Liver (tissue), 3 donors: ENCODE measurements around the gene MTMR11.

Source experiments
- GABPA ChIP-seq, 2 donors: IDR thresholded peaks in 1 of 2; conservative IDR thresholded peaks in 1 of 2; 2 replicates each; pipeline ENCODE4 v1.6.1; 2016; ENCODE audit warnings: antibody characterized with exemption in 2 of 2, mild to moderate bottlenecking in 1 of 2, moderate library complexity in 1 of 2
- HNF4G ChIP-seq: IDR thresholded peaks from 2 replicates; pipeline ENCODE4 v1.6.1; 2016; ENCODE audit warnings: antibody characterized with exemption
- JUND ChIP-seq, 2 donors: IDR thresholded peaks; 2 replicates each; pipeline ENCODE4 v1.6.1; 2016; ENCODE audit warnings: antibody characterized with exemption in 2 of 2
- MAX ChIP-seq: IDR thresholded peaks from 2 replicates; pipeline ENCODE4 v1.6.1; 2016; ENCODE audit warnings: antibody characterized with exemption
- SP1 ChIP-seq: IDR thresholded peaks from 2 replicates; pipeline ENCODE4 v1.6.1; 2018; ENCODE audit warnings: antibody characterized with exemption, mild to moderate bottlenecking
- TAF1 ChIP-seq: conservative IDR thresholded peaks from 2 replicates; pipeline ENCODE4 v1.6.1; 2016; ENCODE audit warnings: antibody characterized with exemption, mild to moderate bottlenecking
- YY1 ChIP-seq: IDR thresholded peaks from 2 replicates; pipeline ENCODE4 v1.6.1; 2016; ENCODE audit warnings: antibody characterized with exemption, mild to moderate bottlenecking
- TF ChIP-seq, protein P1 (sequence below): IDR thresholded peaks from 2 replicates; pipeline ENCODE4 v1.6.1; 2016; ENCODE audit warnings: antibody characterized with exemption, mild to moderate bottlenecking
- TF ChIP-seq, protein P2 (sequence below): IDR thresholded peaks from 2 replicates; pipeline ENCODE4 v1.6.1; 2016; ENCODE audit warnings: antibody characterized with exemption
- TF ChIP-seq, protein P3 (sequence below): fragments of 150-350 bp; IDR thresholded peaks from 2 replicates; pipeline ENCODE4 v1.5.1; 2017; ENCODE audit warnings: improper control_type of control experiment, low read depth, low read length; ENCODE audit not compliant: missing input control
- TF ChIP-seq, protein P4 (sequence below): IDR thresholded peaks from 2 replicates; pipeline ENCODE4 v1.6.1; 2016; ENCODE audit warnings: antibody characterized with exemption
- donor health status: healthy.
- donor health status: healthy.

GRCh38 chr1:149979972-149980540, 43.4 kb upstream of the MTMR11 start:
- TF ChIP-seq, protein P1, sequence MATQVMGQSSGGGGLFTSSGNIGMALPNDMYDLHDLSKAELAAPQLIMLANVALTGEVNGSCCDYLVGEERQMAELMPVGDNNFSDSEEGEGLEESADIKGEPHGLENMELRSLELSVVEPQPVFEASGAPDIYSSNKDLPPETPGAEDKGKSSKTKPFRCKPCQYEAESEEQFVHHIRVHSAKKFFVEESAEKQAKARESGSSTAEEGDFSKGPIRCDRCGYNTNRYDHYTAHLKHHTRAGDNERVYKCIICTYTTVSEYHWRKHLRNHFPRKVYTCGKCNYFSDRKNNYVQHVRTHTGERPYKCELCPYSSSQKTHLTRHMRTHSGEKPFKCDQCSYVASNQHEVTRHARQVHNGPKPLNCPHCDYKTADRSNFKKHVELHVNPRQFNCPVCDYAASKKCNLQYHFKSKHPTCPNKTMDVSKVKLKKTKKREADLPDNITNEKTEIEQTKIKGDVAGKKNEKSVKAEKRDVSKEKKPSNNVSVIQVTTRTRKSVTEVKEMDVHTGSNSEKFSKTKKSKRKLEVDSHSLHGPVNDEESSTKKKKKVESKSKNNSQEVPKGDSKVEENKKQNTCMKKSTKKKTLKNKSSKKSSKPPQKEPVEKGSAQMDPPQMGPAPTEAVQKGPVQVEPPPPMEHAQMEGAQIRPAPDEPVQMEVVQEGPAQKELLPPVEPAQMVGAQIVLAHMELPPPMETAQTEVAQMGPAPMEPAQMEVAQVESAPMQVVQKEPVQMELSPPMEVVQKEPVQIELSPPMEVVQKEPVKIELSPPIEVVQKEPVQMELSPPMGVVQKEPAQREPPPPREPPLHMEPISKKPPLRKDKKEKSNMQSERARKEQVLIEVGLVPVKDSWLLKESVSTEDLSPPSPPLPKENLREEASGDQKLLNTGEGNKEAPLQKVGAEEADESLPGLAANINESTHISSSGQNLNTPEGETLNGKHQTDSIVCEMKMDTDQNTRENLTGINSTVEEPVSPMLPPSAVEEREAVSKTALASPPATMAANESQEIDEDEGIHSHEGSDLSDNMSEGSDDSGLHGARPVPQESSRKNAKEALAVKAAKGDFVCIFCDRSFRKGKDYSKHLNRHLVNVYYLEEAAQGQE, result no peak
- TF ChIP-seq, protein P2, sequence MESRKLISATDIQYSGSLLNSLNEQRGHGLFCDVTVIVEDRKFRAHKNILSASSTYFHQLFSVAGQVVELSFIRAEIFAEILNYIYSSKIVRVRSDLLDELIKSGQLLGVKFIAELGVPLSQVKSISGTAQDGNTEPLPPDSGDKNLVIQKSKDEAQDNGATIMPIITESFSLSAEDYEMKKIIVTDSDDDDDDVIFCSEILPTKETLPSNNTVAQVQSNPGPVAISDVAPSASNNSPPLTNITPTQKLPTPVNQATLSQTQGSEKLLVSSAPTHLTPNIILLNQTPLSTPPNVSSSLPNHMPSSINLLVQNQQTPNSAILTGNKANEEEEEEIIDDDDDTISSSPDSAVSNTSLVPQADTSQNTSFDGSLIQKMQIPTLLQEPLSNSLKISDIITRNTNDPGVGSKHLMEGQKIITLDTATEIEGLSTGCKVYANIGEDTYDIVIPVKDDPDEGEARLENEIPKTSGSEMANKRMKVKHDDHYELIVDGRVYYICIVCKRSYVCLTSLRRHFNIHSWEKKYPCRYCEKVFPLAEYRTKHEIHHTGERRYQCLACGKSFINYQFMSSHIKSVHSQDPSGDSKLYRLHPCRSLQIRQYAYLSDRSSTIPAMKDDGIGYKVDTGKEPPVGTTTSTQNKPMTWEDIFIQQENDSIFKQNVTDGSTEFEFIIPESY, result no peak
- TF ChIP-seq YY1, result no peak
- TF ChIP-seq SP1, result no peak
- TF ChIP-seq, protein P3, sequence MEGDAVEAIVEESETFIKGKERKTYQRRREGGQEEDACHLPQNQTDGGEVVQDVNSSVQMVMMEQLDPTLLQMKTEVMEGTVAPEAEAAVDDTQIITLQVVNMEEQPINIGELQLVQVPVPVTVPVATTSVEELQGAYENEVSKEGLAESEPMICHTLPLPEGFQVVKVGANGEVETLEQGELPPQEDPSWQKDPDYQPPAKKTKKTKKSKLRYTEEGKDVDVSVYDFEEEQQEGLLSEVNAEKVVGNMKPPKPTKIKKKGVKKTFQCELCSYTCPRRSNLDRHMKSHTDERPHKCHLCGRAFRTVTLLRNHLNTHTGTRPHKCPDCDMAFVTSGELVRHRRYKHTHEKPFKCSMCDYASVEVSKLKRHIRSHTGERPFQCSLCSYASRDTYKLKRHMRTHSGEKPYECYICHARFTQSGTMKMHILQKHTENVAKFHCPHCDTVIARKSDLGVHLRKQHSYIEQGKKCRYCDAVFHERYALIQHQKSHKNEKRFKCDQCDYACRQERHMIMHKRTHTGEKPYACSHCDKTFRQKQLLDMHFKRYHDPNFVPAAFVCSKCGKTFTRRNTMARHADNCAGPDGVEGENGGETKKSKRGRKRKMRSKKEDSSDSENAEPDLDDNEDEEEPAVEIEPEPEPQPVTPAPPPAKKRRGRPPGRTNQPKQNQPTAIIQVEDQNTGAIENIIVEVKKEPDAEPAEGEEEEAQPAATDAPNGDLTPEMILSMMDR, result no peak
- no peak for TF ChIP-seq GABPA (IDR thresholded peaks at IDR 0.05 in 1 of 2, conservative IDR thresholded peaks at IDR 0.05 in 1 of 2)
- no peak for TF ChIP-seq MAX
- TF ChIP-seq, protein P4, sequence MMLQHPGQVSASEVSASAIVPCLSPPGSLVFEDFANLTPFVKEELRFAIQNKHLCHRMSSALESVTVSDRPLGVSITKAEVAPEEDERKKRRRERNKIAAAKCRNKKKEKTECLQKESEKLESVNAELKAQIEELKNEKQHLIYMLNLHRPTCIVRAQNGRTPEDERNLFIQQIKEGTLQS, result no peak
- TF ChIP-seq TAF1, result no peak
- no peak for TF ChIP-seq JUND (IDR thresholded peaks at IDR 0.05)
- no peak for TF ChIP-seq HNF4G
